ENCODE data around the gene PCDHA9. TPM values are rescaled to one million over a fixed set of nuclear protein-coding genes. Genes with fewer than 3 reads are reported as not detected.

The PCDHA9 gene
- total RNA-seq, 1 donor from 2014 or later = 0.06 TPM

Other genes with a start within 250 kb of the PCDHA9 start
- 3.2 TPM in 1 of 2 replicates, not detected in the other for gene CD14, start 215.2 kb upstream of the PCDHA9 start, total RNA-seq
- 15.4 and 19.7 TPM in 2 replicates for gene TMCO6, start 208.9 kb upstream of the PCDHA9 start, total RNA-seq
- 42.2 and 64.1 TPM in 2 replicates for gene NDUFA2, start 200.8 kb upstream of the PCDHA9 start, total RNA-seq
- 75.0 and 111 TPM in 2 replicates for gene IK, start 200.6 kb upstream of the PCDHA9 start, total RNA-seq
- gene WDR55, start 183.5 kb upstream of the PCDHA9 start, total RNA-seq = 30.4 and 34.9 TPM in 2 replicates
- gene DND1, start 174.8 kb upstream of the PCDHA9 start, total RNA-seq = 0.38 and 0.49 TPM in 2 replicates
- gene HARS1, start 157.0 kb upstream of the PCDHA9 start, total RNA-seq = 60.2 and 70.4 TPM in 2 replicates
- gene HARS2, start 156.9 kb upstream of the PCDHA9 start, total RNA-seq = 24.1 and 36.4 TPM in 2 replicates
- gene ZMAT2, start 147.9 kb upstream of the PCDHA9 start, total RNA-seq = 37.2 and 58.8 TPM in 2 replicates
- 0.13 TPM in 1 of 2 replicates, not detected in the other for gene PCDHA1, start 62.2 kb upstream of the PCDHA9 start, total RNA-seq
- gene PCDHA2, start 53.5 kb upstream of the PCDHA9 start, total RNA-seq = 0.06 TPM in 1 of 2 replicates, not detected in the other
- gene PCDHA3, start 47.3 kb upstream of the PCDHA9 start, total RNA-seq = under 0.01 and 0.19 TPM in 2 replicates
- gene PCDHA4, start 41.3 kb upstream of the PCDHA9 start, total RNA-seq = under 0.01 and 0.19 TPM in 2 replicates
- gene PCDHA5, start 26.8 kb upstream of the PCDHA9 start, total RNA-seq = under 0.01 TPM in 1 of 2 replicates, not detected in the other
- 0.13 and 0.16 TPM in 2 replicates for gene PCDHA6, start 20.4 kb upstream of the PCDHA9 start, total RNA-seq
- gene PCDHA7, start 14.1 kb upstream of the PCDHA9 start, total RNA-seq = under 0.01 and 0.06 TPM in 2 replicates
- 0.13 TPM in 1 of 2 replicates, not detected in the other for gene PCDHA8, start 7.2 kb upstream of the PCDHA9 start, total RNA-seq
- gene PCDHA10, start 7.5 kb downstream of the PCDHA9 start, total RNA-seq = under 0.01 and 0.13 TPM in 2 replicates
- under 0.01 and 0.13 TPM in 2 replicates for gene PCDHA11, start 20.6 kb downstream of the PCDHA9 start, total RNA-seq
- gene PCDHA12, start 26.9 kb downstream of the PCDHA9 start, total RNA-seq = under 0.01 TPM in 1 of 2 replicates, not detected in the other
- gene PCDHA13, start 33.7 kb downstream of the PCDHA9 start, total RNA-seq = not detected in 2 replicates
- gene PCDHAC1, start 77.9 kb downstream of the PCDHA9 start, total RNA-seq = 0.06 TPM in 1 of 2 replicates, not detected in the other
- 0.19 and 0.32 TPM in 2 replicates for gene PCDHAC2, start 118.1 kb downstream of the PCDHA9 start, total RNA-seq
- gene PCDHB1, start 203.0 kb downstream of the PCDHA9 start, total RNA-seq = not detected in 2 replicates
- gene PCDHB2, start 246.2 kb downstream of the PCDHA9 start, total RNA-seq = 0.81 and 2.3 TPM in 2 replicates

All from bladder microvascular endothelial cell (primary cell).